ENCODE data around the gene LMNTD1.
A peak's percentile ranks its signal among the peaks of the same experiment; 100 is the strongest.

Gene LMNTD1

DNA sequence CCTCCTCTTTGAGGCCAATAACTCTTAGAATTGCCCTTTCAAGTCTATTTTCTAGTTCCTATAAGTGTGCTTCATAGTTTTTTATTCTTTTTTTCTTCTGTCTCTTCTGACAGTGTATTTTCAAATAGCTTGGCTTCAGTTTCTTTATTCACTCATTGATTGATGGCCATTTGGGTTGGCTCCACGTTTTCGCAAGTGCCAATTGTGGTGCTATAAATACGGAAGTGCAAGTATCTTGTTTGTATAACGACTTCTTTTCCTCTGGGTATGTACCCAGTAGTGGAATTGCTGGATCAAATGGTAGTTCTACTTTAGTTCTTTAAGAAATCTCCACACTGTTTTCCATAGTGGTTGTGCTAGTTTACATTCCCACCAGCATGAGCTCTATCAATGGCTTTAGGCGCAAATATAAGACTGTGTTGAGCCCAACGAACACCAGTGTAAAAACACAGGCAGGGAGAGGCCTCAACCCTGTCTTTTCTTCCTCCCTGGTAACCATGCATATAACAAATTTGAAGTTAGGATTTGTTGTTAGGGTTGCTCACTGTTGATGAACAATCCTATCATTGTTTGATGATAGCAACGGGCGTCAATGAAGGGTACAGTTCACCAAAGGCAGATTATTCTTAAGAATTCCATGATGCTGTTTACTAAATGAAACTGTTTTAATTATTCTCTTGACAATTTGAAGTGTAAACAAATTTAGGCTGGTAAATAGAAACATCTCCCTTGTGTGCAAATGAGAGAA lies 13.3 kb upstream of the LMNTD1 start:
- Histone ChIP-seq H3K9me3 (ENCODE audit: severe bottlenecking) (no peaks in the 10 kb centered on the region), H3K27ac (no peak overlapping the region), H3K4me3 (ENCODE audit: low read depth, low read length) (no peak overlapping the region), H3K27me3 (ENCODE audit: insufficient read depth, low read depth, severe bottlenecking) (no peaks in the 10 kb centered on the region), H3K36me3 (no peaks in the 10 kb centered on the region)
- no peak for TF ChIP-seq CTCF (IDR thresholded peaks at IDR 0.05; ENCODE audit: low read depth, low read length)
- DNase-seq: no peak

DNA sequence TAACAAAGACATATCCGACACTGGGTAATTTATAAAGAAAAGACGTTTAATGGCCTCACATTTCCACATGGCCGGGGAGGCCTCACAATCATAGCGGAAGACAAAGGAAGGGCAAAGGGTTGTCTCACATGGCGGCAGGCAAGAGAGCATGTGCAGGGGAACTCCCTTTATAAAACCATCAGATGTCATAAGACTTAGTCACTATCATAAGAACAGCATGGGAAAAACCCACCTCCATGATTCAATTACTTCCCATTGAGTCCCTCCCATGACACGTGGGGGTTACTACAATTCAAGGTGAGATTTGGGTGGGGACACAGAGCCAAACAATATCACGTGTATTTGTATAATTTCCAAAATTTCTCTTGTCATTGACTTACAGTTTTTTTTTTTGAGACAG lies 5.5 kb upstream of the LMNTD1 start:
- no peaks in the 10 kb centered on the region for H3K36me3 ChIP-seq

DNA sequence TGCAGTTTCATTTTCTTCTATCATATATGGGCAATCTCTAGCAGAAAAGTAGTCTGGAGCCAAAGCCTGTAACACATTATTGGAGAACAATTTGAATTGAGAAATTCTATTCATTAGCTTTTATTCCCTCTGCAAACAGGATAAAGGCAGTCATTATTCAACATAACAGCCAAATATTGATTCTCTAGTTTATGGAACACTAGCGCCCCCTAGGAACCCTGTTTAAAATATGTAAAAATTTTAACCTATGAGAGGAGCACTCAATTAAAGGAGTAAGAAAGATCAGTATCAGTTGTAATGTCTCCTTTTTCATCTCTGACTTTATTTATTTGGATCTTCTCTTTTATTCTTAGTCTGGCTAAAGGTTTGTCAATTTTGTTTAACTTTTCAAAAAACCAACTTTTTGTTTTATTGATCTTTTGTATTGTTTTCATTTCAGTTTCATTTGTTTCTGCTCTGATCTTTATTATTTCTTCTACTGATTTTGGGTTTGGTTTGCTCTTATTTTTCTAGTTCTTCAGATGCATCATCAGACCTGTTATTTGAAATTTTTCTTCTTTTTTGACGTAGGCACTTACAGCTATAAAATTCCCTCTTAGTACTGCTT lies 4.8 kb upstream of the LMNTD1 start:
- peak; percentile 13 for DNase-seq
- TF ChIP-seq CTCF (IDR thresholded peaks at IDR 0.05; ENCODE audit: low read depth, low read length): 0 out of 2 replicates have a peak, but pooled peaks have one; percentile 19
- no peak overlapping the region for H3K27ac ChIP-seq

More for the DNA sequence above, 5.5 kb upstream of the LMNTD1 start:
- Histone ChIP-seq H3K9me3 (ENCODE audit: severe bottlenecking) (no peaks in the 10 kb centered on the region), H3K27ac (no peak overlapping the region), H3K4me3 (ENCODE audit: low read depth, low read length) (no peak overlapping the region), H3K27me3 (ENCODE audit: insufficient read depth, low read depth, severe bottlenecking) (no peaks in the 10 kb centered on the region)
- no peak for DNase-seq
- TF ChIP-seq CTCF (IDR thresholded peaks at IDR 0.05; ENCODE audit: low read depth, low read length): no peak

DNA sequence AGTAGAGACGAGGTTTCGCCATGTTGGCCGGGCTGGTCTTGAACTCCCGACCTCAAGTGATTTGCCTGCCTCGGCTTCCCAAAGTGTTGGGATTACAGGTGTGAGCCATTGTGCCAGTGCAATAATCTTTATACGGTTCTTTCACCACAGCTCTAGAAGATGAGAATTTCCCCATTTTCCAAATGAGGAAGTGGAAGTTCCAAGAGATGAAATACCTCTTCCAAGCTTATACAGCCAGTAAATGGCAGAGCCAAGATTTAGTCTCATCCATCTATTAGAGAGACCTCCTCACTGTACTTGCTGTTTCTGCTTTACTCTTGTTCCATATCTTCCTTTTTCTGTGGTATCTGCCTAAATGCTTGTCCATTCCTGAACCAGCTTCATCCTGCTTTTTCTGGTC lies 3.1 kb upstream of the LMNTD1 start:
- TF ChIP-seq CTCF (IDR thresholded peaks at IDR 0.05; ENCODE audit: low read depth, low read length): no peak

More for the DNA sequence above, 4.8 kb upstream of the LMNTD1 start:
- Histone ChIP-seq H3K4me3 (ENCODE audit: low read depth, low read length) (no peak overlapping the region), H3K27me3 (ENCODE audit: insufficient read depth, low read depth, severe bottlenecking) (no peaks in the 10 kb centered on the region), H3K36me3 (no peaks in the 10 kb centered on the region), H3K9me3 (ENCODE audit: severe bottlenecking) (no peaks in the 10 kb centered on the region)

GRCh38 chr12:25552681-25553080 lies 402 bp downstream of the LMNTD1 start:
- Histone ChIP-seq H3K27ac (no peak overlapping the region), H3K4me3 (ENCODE audit: low read depth, low read length) (no peak overlapping the region), H3K9me3 (ENCODE audit: severe bottlenecking) (no peaks in the 10 kb centered on the region), H3K27me3 (ENCODE audit: insufficient read depth, low read depth, severe bottlenecking) (no peaks in the 10 kb centered on the region), H3K36me3 (no peaks in the 10 kb centered on the region)
- TF ChIP-seq CTCF (IDR thresholded peaks at IDR 0.05; ENCODE audit: low read depth, low read length): no peak
- no peak for DNase-seq

More for the DNA sequence above, 3.1 kb upstream of the LMNTD1 start:
- no peak for DNase-seq
- no peaks in the 10 kb centered on the region for H3K27me3 ChIP-seq (ENCODE audit: insufficient read depth, low read depth, severe bottlenecking)
- H3K9me3 ChIP-seq (ENCODE audit: severe bottlenecking): no peaks in the 10 kb centered on the region
- no peaks in the 10 kb centered on the region for H3K36me3 ChIP-seq
- no peak overlapping the region for H3K4me3 ChIP-seq (ENCODE audit: low read depth, low read length)
- no peak overlapping the region for H3K27ac ChIP-seq

Data from WERI-Rb-1 (cell line).